Measurements from ENCODE around the gene CRY2.
"Not testable (repeated sequence)": the region's sequence is repeated elsewhere in the genome, so short reads cannot be mapped to it uniquely, and the experiment has no call there.

Gene CRY2

GRCh38 chr11:45812581-45813548 lies 34.4 kb upstream of the CRY2 start:
- TF ChIP-seq CTCF (IDR thresholded peaks at IDR 0.05; ENCODE audit: control insufficient read depth, extremely low read depth, insufficient read depth) = no peak
- H3K4me3 ChIP-seq (ENCODE audit: low read depth, low read length) = no peak overlapping the region
- DNase-seq (ENCODE audit: low read depth) = no peak

- no peak overlapping the region for H3K4me3 ChIP-seq (ENCODE audit: low read depth, low read length)
- no peak for DNase-seq (ENCODE audit: low read depth)
- no peak for TF ChIP-seq CTCF (IDR thresholded peaks at IDR 0.05; ENCODE audit: control insufficient read depth, extremely low read depth, insufficient read depth)
These were observed 31.5 kb upstream of the CRY2 start for GRCh38 chr11:45815747-45816146.

GRCh38 chr11:45816614-45817013 lies 30.7 kb upstream of the CRY2 start:
- DNase-seq (ENCODE audit: low read depth) = no peak
- no peak for TF ChIP-seq CTCF (IDR thresholded peaks at IDR 0.05; ENCODE audit: control insufficient read depth, extremely low read depth, insufficient read depth)
- H3K4me3 ChIP-seq (ENCODE audit: low read depth, low read length) = no peak overlapping the region

GRCh38 chr11:45817191-45817590 lies 30.1 kb upstream of the CRY2 start:
- DNase-seq (ENCODE audit: low read depth) = no peak
- TF ChIP-seq CTCF (IDR thresholded peaks at IDR 0.05; ENCODE audit: control insufficient read depth, extremely low read depth, insufficient read depth) = no peak
- H3K4me3 ChIP-seq (ENCODE audit: low read depth, low read length) = no peak overlapping the region

GRCh38 chr11:45818961-45819605 lies 28.2 kb upstream of the CRY2 start:
- no peak for TF ChIP-seq CTCF (IDR thresholded peaks at IDR 0.05; ENCODE audit: control insufficient read depth, extremely low read depth, insufficient read depth)
- DNase-seq (ENCODE audit: low read depth) = no peak
- H3K4me3 ChIP-seq (ENCODE audit: low read depth, low read length) = no peak overlapping the region

GRCh38 chr11:45820211-45820857 lies 26.9 kb upstream of the CRY2 start:
- TF ChIP-seq CTCF (IDR thresholded peaks at IDR 0.05; ENCODE audit: control insufficient read depth, extremely low read depth, insufficient read depth) = no peak
- no peak for DNase-seq (ENCODE audit: low read depth)
- no peak overlapping the region for H3K4me3 ChIP-seq (ENCODE audit: low read depth, low read length)

GRCh38 chr11:45826492-45826891 lies 20.8 kb upstream of the CRY2 start:
- not testable (repeated sequence) for DNase-seq (ENCODE audit: low read depth); H3K4me3 ChIP-seq (ENCODE audit: low read depth, low read length)
